MCF 10A (cell line): ENCODE results near the gene SH3TC1. TPM values are rescaled to one million over a fixed set of nuclear protein-coding genes. Genes with fewer than 3 reads are reported as not detected.

Source experiments
- BruUV-seq: library from RNA; stranded (reverse); fragments of 400-500 nt; replicated peaks from 2 replicates; lab custom pipeline; 2021; lab: Mats Ljungman, UMichigan
- CTCF ChIA-PET: fragments of 300-600 bp; sonication (Branson Sonifier 250); formaldehyde crosslinking; extraction: SDS; loops from one replicate; lab custom pipeline; 2021; ENCODE audit warnings: antibody characterized with exemption, inconsistent platforms; lab: Yijun Ruan, JAX
- POLR2A ChIA-PET: fragments of 300-600, 350-650 bp; sonication (Branson Sonifier 250); formaldehyde crosslinking; extraction: SDS; loops from one replicate; lab custom pipeline; 2020; ENCODE audit warnings: antibody characterized with exemption, inconsistent platforms; lab: Yijun Ruan, JAX
- DNase-seq: peaks from one replicate; pipeline ENCODE4 v3.0.0-alpha.2; 2018; ENCODE audit not compliant: unreplicated experiment
- H3K27ac Mint-ChIP-seq: one replicate; pipeline ENCODE4 v1.8.0; 2022; ENCODE audit warnings: mild to moderate bottlenecking, low read depth, mixed read lengths; ENCODE audit not compliant: unreplicated experiment
- H3K27me3 Mint-ChIP-seq: one replicate; pipeline ENCODE4 v1.8.0; 2022; ENCODE audit warnings: mixed read lengths; ENCODE audit not compliant: insufficient read depth, unreplicated experiment
- H3K36me3 Mint-ChIP-seq: one replicate; pipeline ENCODE4 v1.8.0; 2022; ENCODE audit warnings: mild to moderate bottlenecking, moderate library complexity, mixed read lengths; ENCODE audit not compliant: insufficient read depth, unreplicated experiment
- H3K4me1 Mint-ChIP-seq: one replicate; pipeline ENCODE4 v1.8.0; 2022; ENCODE audit warnings: mixed read lengths; ENCODE audit not compliant: insufficient read depth, unreplicated experiment
- H3K4me3 Mint-ChIP-seq: one replicate; pipeline ENCODE4 v1.8.0; 2022; ENCODE audit warnings: mild to moderate bottlenecking, moderate library complexity, mixed read lengths; ENCODE audit not compliant: unreplicated experiment
- H3K9me3 Mint-ChIP-seq: one replicate; pipeline ENCODE4 v1.8.0; 2022; ENCODE audit warnings: mixed read lengths; ENCODE audit not compliant: unreplicated experiment
- CTCF ChIP-seq: fragments of 200-600 bp; IDR thresholded peaks from one replicate; pipeline ENCODE4 v1.8.0; 2022; ENCODE audit warnings: antibody characterized with exemption, mild to moderate bottlenecking; ENCODE audit not compliant: unreplicated experiment
- intact Hi-C: fragments of 100-400 bp; cut with micrococcal nuclease; formaldehyde crosslinking; loops from 2 replicates; pipeline ENCODE4 v1.14.1; 2022
- total RNA-seq: library from RNA; stranded (reverse); gene quantifications from 2 replicates; pipeline ENCODE4 v1.2.3, GENCODE V29; 2022

Gene SH3TC1
- total RNA-seq, 1 experiment from 2014 or later: 28.8 TPM

DNA sequence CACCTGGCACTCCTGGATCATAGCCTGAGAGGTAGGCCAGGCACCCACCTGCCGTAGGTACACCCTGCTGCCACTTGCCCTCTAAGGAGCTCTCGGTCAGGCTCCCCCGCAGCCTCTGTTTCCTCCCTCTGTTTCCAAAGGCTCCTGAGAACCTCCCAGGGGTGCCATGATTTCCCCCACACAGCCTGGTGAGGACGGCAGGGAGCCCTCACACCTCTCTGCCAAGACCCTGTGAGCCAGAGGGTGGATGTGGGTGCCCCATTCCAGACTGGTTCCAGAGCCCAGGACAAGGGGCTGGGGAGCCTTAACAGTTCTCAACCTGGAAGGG is 38.9 kb upstream of the SH3TC1 start:
- Mint-ChIP-seq H3K4me3 (peak overlapping the region; percentile 95), H3K36me3 (peaks cover 6% of the 10 kb centered on the region), H3K9me3 (no peaks in the 10 kb centered on the region), H3K27ac (no peak overlapping the region), H3K4me1 (peaks cover 9% of the 10 kb centered on the region), H3K27me3 (no peaks in the 10 kb centered on the region)
- TF ChIP-seq CTCF: no peak
- CTCF ChIA-PET: interaction anchor here (0.6 to 0.9 kb wide), 2 partner anchors 16 to 242 kb away, joined by 3 to 4 read pairs; no protein-coding TSS in a partner anchor
- DNase-seq: no peak
- no TSS peak for BruUV-seq
- POLR2A ChIA-PET: no interaction called here
- intact Hi-C loops: no loop called here

GRCh38 chr4:8160572-8160971 is 38.5 kb upstream of the SH3TC1 start:
- peak overlapping the region; percentile 28 for H3K4me3 Mint-ChIP-seq
- ChIA-PET CTCF (no interaction called here), POLR2A (no interaction called here)
- peaks cover 9% of the 10 kb centered on the region for H3K4me1 Mint-ChIP-seq
- intact Hi-C loops: no loop called here
- DNase-seq: no peak
- BruUV-seq: no TSS peak
- no peaks in the 10 kb centered on the region for H3K9me3 Mint-ChIP-seq
- no peak overlapping the region for H3K27ac Mint-ChIP-seq
- TF ChIP-seq CTCF: no peak
- H3K27me3 Mint-ChIP-seq: no peaks in the 10 kb centered on the region
- peaks cover 6% of the 10 kb centered on the region for H3K36me3 Mint-ChIP-seq

- ChIA-PET POLR2A (no interaction called here), CTCF (no interaction called here)
- H3K4me3 Mint-ChIP-seq: no peak overlapping the region
- peaks cover 17% of the 10 kb centered on the region for H3K27me3 Mint-ChIP-seq
- H3K9me3 Mint-ChIP-seq: peaks cover 11% of the 10 kb centered on the region
- H3K4me1 Mint-ChIP-seq: peaks cover 9% of the 10 kb centered on the region
- no peak for TF ChIP-seq CTCF
- no TSS peak for BruUV-seq
- no peak overlapping the region for H3K27ac Mint-ChIP-seq
- H3K36me3 Mint-ChIP-seq: peaks cover 13% of the 10 kb centered on the region
- DNase-seq: no peak
- intact Hi-C loops: no loop called here
Observed at GRCh38 chr4:8162625-8163024, 36.5 kb upstream of the SH3TC1 start.

- no peak for DNase-seq
- Mint-ChIP-seq H3K4me1 (peaks cover 9% of the 10 kb centered on the region), H3K9me3 (peaks cover 11% of the 10 kb centered on the region), H3K36me3 (peaks cover 13% of the 10 kb centered on the region), H3K4me3 (no peak overlapping the region), H3K27me3 (peaks cover 17% of the 10 kb centered on the region), H3K27ac (no peak overlapping the region)
- BruUV-seq: no TSS peak
- ChIA-PET POLR2A (no interaction called here), CTCF (interaction anchor here (0.6 to 3.0 kb wide), 2 partner anchors 14 to 910 kb away, joined by 3 to 13 read pairs; no protein-coding TSS in a partner anchor)
- no peak for TF ChIP-seq CTCF
- intact Hi-C loops: no loop called here
Observed at GRCh38 chr4:8163026-8163425, 36.1 kb upstream of the SH3TC1 start.
